ENCODE measurements around the gene BATF3.
"Not testable (repeated sequence)": the region's sequence is repeated elsewhere in the genome, so short reads cannot be mapped to it uniquely, and the experiment has no call there.

The BATF3 gene

GRCh38 chr1:212647004-212647403 lies 52.6 kb downstream of the BATF3 start:
- Histone ChIP-seq H3K9me3 (ENCODE audit: control insufficient read depth, low read length) (no peaks in the 10 kb centered on the region), H3K36me3 (ENCODE audit: control insufficient read depth, insufficient read depth, low read length) (no peaks in the 10 kb centered on the region), H3K27me3 (replicated peaks; ENCODE audit: control insufficient read depth, insufficient read depth, low read length, poor library complexity, severe bottlenecking) (no peaks in the 10 kb centered on the region), H3K27ac (ENCODE audit: insufficient read depth, low read length, poor library complexity, severe bottlenecking) (no peak overlapping the region), H3K4me3 (ENCODE audit: insufficient read depth, low read depth, low read length, poor library complexity, severe bottlenecking) (no peak overlapping the region), H3K4me1 (ENCODE audit: control insufficient read depth, insufficient read depth, low read length, poor library complexity, severe bottlenecking) (no peaks in the 10 kb centered on the region)
- no peak for DNase-seq

- H3K36me3 ChIP-seq (ENCODE audit: control insufficient read depth, insufficient read depth, low read length), result no peaks in the 10 kb centered on the region
- H3K4me3 ChIP-seq (ENCODE audit: insufficient read depth, low read depth, low read length, poor library complexity, severe bottlenecking), result no peak overlapping the region
- DNase-seq, result no peak
- no peaks in the 10 kb centered on the region for H3K27me3 ChIP-seq (replicated peaks; ENCODE audit: control insufficient read depth, insufficient read depth, low read length, poor library complexity, severe bottlenecking)
- H3K4me1 ChIP-seq (ENCODE audit: control insufficient read depth, insufficient read depth, low read length, poor library complexity, severe bottlenecking), result no peaks in the 10 kb centered on the region
- H3K27ac ChIP-seq (ENCODE audit: insufficient read depth, low read length, poor library complexity, severe bottlenecking), result no peak overlapping the region
- H3K9me3 ChIP-seq (ENCODE audit: control insufficient read depth, low read length), result no peaks in the 10 kb centered on the region
These were observed 53.1 kb downstream of the BATF3 start for GRCh38 chr1:212646588-212646987.

- no peak overlapping the region for H3K4me3 ChIP-seq (ENCODE audit: insufficient read depth, low read depth, low read length, poor library complexity, severe bottlenecking)
- no peak for DNase-seq
- H3K27ac ChIP-seq (ENCODE audit: insufficient read depth, low read length, poor library complexity, severe bottlenecking), result no peak overlapping the region
- no peaks in the 10 kb centered on the region for H3K27me3 ChIP-seq (replicated peaks; ENCODE audit: control insufficient read depth, insufficient read depth, low read length, poor library complexity, severe bottlenecking)
- no peaks in the 10 kb centered on the region for H3K9me3 ChIP-seq (ENCODE audit: control insufficient read depth, low read length)
- no peaks in the 10 kb centered on the region for H3K4me1 ChIP-seq (ENCODE audit: control insufficient read depth, insufficient read depth, low read length, poor library complexity, severe bottlenecking)
- H3K36me3 ChIP-seq (ENCODE audit: control insufficient read depth, insufficient read depth, low read length), result no peaks in the 10 kb centered on the region
These were observed 53.8 kb downstream of the BATF3 start for GRCh38 chr1:212645546-212646543.

GRCh38 chr1:212644866-212645545 lies 54.6 kb downstream of the BATF3 start:
- no peaks in the 10 kb centered on the region for H3K9me3 ChIP-seq (ENCODE audit: control insufficient read depth, low read length)
- no peaks in the 10 kb centered on the region for H3K4me1 ChIP-seq (ENCODE audit: control insufficient read depth, insufficient read depth, low read length, poor library complexity, severe bottlenecking)
- no peaks in the 10 kb centered on the region for H3K27me3 ChIP-seq (replicated peaks; ENCODE audit: control insufficient read depth, insufficient read depth, low read length, poor library complexity, severe bottlenecking)
- no peaks in the 10 kb centered on the region for H3K36me3 ChIP-seq (ENCODE audit: control insufficient read depth, insufficient read depth, low read length)
- no peak overlapping the region for H3K4me3 ChIP-seq (ENCODE audit: insufficient read depth, low read depth, low read length, poor library complexity, severe bottlenecking)
- DNase-seq, result no peak
- no peak overlapping the region for H3K27ac ChIP-seq (ENCODE audit: insufficient read depth, low read length, poor library complexity, severe bottlenecking)

- Histone ChIP-seq H3K36me3 (ENCODE audit: control insufficient read depth, insufficient read depth, low read length) (no peaks in the 10 kb centered on the region), H3K9me3 (ENCODE audit: control insufficient read depth, low read length) (no peaks in the 10 kb centered on the region), H3K4me3 (ENCODE audit: insufficient read depth, low read depth, low read length, poor library complexity, severe bottlenecking) (no peak overlapping the region), H3K27me3 (replicated peaks; ENCODE audit: control insufficient read depth, insufficient read depth, low read length, poor library complexity, severe bottlenecking) (no peaks in the 10 kb centered on the region), H3K27ac (ENCODE audit: insufficient read depth, low read length, poor library complexity, severe bottlenecking) (no peak overlapping the region), H3K4me1 (ENCODE audit: control insufficient read depth, insufficient read depth, low read length, poor library complexity, severe bottlenecking) (no peaks in the 10 kb centered on the region)
- DNase-seq, result no peak
These were observed 55.8 kb downstream of the BATF3 start for GRCh38 chr1:212643877-212644276.

- DNase-seq, result no peak
- no peaks in the 10 kb centered on the region for H3K27me3 ChIP-seq (replicated peaks; ENCODE audit: control insufficient read depth, insufficient read depth, low read length, poor library complexity, severe bottlenecking)
- H3K4me3 ChIP-seq (ENCODE audit: insufficient read depth, low read depth, low read length, poor library complexity, severe bottlenecking), result no peak overlapping the region
- peaks cover 5% of the 10 kb centered on the region for H3K4me1 ChIP-seq (ENCODE audit: control insufficient read depth, insufficient read depth, low read length, poor library complexity, severe bottlenecking)
- no peaks in the 10 kb centered on the region for H3K36me3 ChIP-seq (ENCODE audit: control insufficient read depth, insufficient read depth, low read length)
- H3K27ac ChIP-seq (ENCODE audit: insufficient read depth, low read length, poor library complexity, severe bottlenecking), result no peak overlapping the region
- no peaks in the 10 kb centered on the region for H3K9me3 ChIP-seq (ENCODE audit: control insufficient read depth, low read length)
These were observed 57.7 kb downstream of the BATF3 start for GRCh38 chr1:212641956-212642355.

GRCh38 chr1:212640223-212640878 lies 59.3 kb downstream of the BATF3 start:
- peaks cover 15% of the 10 kb centered on the region for H3K4me1 ChIP-seq (ENCODE audit: control insufficient read depth, insufficient read depth, low read length, poor library complexity, severe bottlenecking)
- H3K4me3 ChIP-seq (ENCODE audit: insufficient read depth, low read depth, low read length, poor library complexity, severe bottlenecking), result no peak overlapping the region
- DNase-seq, result no peak
- no peaks in the 10 kb centered on the region for H3K36me3 ChIP-seq (ENCODE audit: control insufficient read depth, insufficient read depth, low read length)
- H3K9me3 ChIP-seq (ENCODE audit: control insufficient read depth, low read length), result no peaks in the 10 kb centered on the region
- H3K27ac ChIP-seq (ENCODE audit: insufficient read depth, low read length, poor library complexity, severe bottlenecking), result no peak overlapping the region
- H3K27me3 ChIP-seq (replicated peaks; ENCODE audit: control insufficient read depth, insufficient read depth, low read length, poor library complexity, severe bottlenecking), result no peaks in the 10 kb centered on the region

- H3K4me3 ChIP-seq (ENCODE audit: insufficient read depth, low read depth, low read length, poor library complexity, severe bottlenecking); H3K27me3 ChIP-seq (replicated peaks; ENCODE audit: control insufficient read depth, insufficient read depth, low read length, poor library complexity, severe bottlenecking); H3K27ac ChIP-seq (ENCODE audit: insufficient read depth, low read length, poor library complexity, severe bottlenecking); H3K9me3 ChIP-seq (ENCODE audit: control insufficient read depth, low read length); DNase-seq; H3K36me3 ChIP-seq (ENCODE audit: control insufficient read depth, insufficient read depth, low read length): not testable (repeated sequence)
- peaks cover 18% of the 10 kb centered on the region for H3K4me1 ChIP-seq (ENCODE audit: control insufficient read depth, insufficient read depth, low read length, poor library complexity, severe bottlenecking)
These were observed 60.1 kb downstream of the BATF3 start for GRCh38 chr1:212639524-212639923.

GRCh38 chr1:212638492-212639151 lies 61.0 kb downstream of the BATF3 start:
- H3K4me3 ChIP-seq (ENCODE audit: insufficient read depth, low read depth, low read length, poor library complexity, severe bottlenecking), result no peak overlapping the region
- peaks cover 18% of the 10 kb centered on the region for H3K4me1 ChIP-seq (ENCODE audit: control insufficient read depth, insufficient read depth, low read length, poor library complexity, severe bottlenecking)
- no peaks in the 10 kb centered on the region for H3K36me3 ChIP-seq (ENCODE audit: control insufficient read depth, insufficient read depth, low read length)
- H3K27ac ChIP-seq (ENCODE audit: insufficient read depth, low read length, poor library complexity, severe bottlenecking), result no peak overlapping the region
- no peaks in the 10 kb centered on the region for H3K27me3 ChIP-seq (replicated peaks; ENCODE audit: control insufficient read depth, insufficient read depth, low read length, poor library complexity, severe bottlenecking)
- no peak for DNase-seq
- H3K9me3 ChIP-seq (ENCODE audit: control insufficient read depth, low read length), result no peaks in the 10 kb centered on the region
